ENCODE data around the gene MYL12B. TPM values are rescaled to one million over a fixed set of nuclear protein-coding genes. Genes with fewer than 3 reads are reported as not detected.
"Not testable (repeated sequence)": the region's sequence is repeated elsewhere in the genome, so short reads cannot be mapped to it uniquely, and the experiment has no call there.

Gene MYL12B
- polyA plus RNA-seq, 4 donors, result 431 to 1,249 (median 885) TPM

- Histone ChIP-seq H3K36me3 (ENCODE audit: control insufficient read depth in 3 of 3, insufficient read depth in 2 of 3, low read depth in 1 of 3, low read length in 3 of 3) (no peaks in the 10 kb centered on the region), H3K27me3 (ENCODE audit: control insufficient read depth in 3 of 3, insufficient read depth in 3 of 3, low read length in 3 of 3) (no peaks in the 10 kb centered on the region), H3K4me3 (ENCODE audit: low read depth in 1 of 3, low read length in 3 of 3) (no peak overlapping the region), H3K27ac (ENCODE audit: low read depth in 1 of 3, low read length in 2 of 3) (no peak overlapping the region), H3K9me3 (ENCODE audit: control insufficient read depth in 2 of 2, insufficient read depth in 1 of 2, low read depth in 1 of 2, low read length in 1 of 2) (peaks cover 0 to 8% of the 10 kb centered on the region in 2 donors), H3K4me1 (ENCODE audit: control insufficient read depth in 3 of 3, insufficient read depth in 2 of 3, low read depth in 1 of 3, low read length in 2 of 3) (no peaks in the 10 kb centered on the region)
- no peak for DNase-seq
- no peak for FAIRE-seq
- WGBS, 3 donors, result 43 to 51% (median 44%) methylated on average over 4 of the region's 4 CpGs
These were observed 51.8 kb downstream of the MYL12B start for GRCh38 chr18:3313685-3314084.

- not testable (repeated sequence) for H3K9me3 ChIP-seq (ENCODE audit: control insufficient read depth in 2 of 2, insufficient read depth in 1 of 2, low read depth in 1 of 2, low read length in 1 of 2); H3K36me3 ChIP-seq (ENCODE audit: control insufficient read depth in 3 of 3, insufficient read depth in 2 of 3, low read depth in 1 of 3, low read length in 3 of 3); H3K4me3 ChIP-seq (ENCODE audit: low read depth in 1 of 3, low read length in 3 of 3); FAIRE-seq; H3K4me1 ChIP-seq (ENCODE audit: control insufficient read depth in 3 of 3, insufficient read depth in 2 of 3, low read depth in 1 of 3, low read length in 2 of 3); H3K27ac ChIP-seq (ENCODE audit: low read depth in 1 of 3, low read length in 2 of 3); DNase-seq; H3K27me3 ChIP-seq (ENCODE audit: control insufficient read depth in 3 of 3, insufficient read depth in 3 of 3, low read length in 3 of 3)
- 94 to 100% (median 95%) methylated on average over 1 of the region's 1 CpG for WGBS, 3 donors
These were observed 53.4 kb downstream of the MYL12B start for GRCh38 chr18:3315344-3315743.

GRCh38 chr18:3319399-3319798 lies 57.5 kb downstream of the MYL12B start:
- Histone ChIP-seq H3K27me3 (ENCODE audit: control insufficient read depth in 3 of 3, insufficient read depth in 3 of 3, low read length in 3 of 3) (no peaks in the 10 kb centered on the region), H3K36me3 (ENCODE audit: control insufficient read depth in 3 of 3, insufficient read depth in 2 of 3, low read depth in 1 of 3, low read length in 3 of 3) (no peaks in the 10 kb centered on the region), H3K4me3 (ENCODE audit: low read depth in 1 of 3, low read length in 3 of 3) (no peak overlapping the region), H3K9me3 (ENCODE audit: control insufficient read depth in 2 of 2, insufficient read depth in 1 of 2, low read depth in 1 of 2, low read length in 1 of 2) (peaks cover 0 to 8% of the 10 kb centered on the region in 2 donors), H3K4me1 (ENCODE audit: control insufficient read depth in 3 of 3, insufficient read depth in 2 of 3, low read depth in 1 of 3, low read length in 2 of 3) (no peaks in the 10 kb centered on the region), H3K27ac (ENCODE audit: low read depth in 1 of 3, low read length in 2 of 3) (no peak overlapping the region)
- FAIRE-seq (no peak), DNase-seq (no peak)
- 67 to 81% (median 70%) methylated on average over 5 of the region's 5 CpGs for WGBS, 3 donors

GRCh38 chr18:3319894-3320454 lies 58.0 kb downstream of the MYL12B start:
- no peaks in the 10 kb centered on the region for H3K27me3 ChIP-seq (ENCODE audit: control insufficient read depth in 3 of 3, insufficient read depth in 3 of 3, low read length in 3 of 3)
- FAIRE-seq (no peak), DNase-seq (no peak)
- H3K9me3 ChIP-seq (ENCODE audit: control insufficient read depth in 2 of 2, insufficient read depth in 1 of 2, low read depth in 1 of 2, low read length in 1 of 2), result peaks cover 0 to 8% of the 10 kb centered on the region in 2 donors
- WGBS, 3 donors, result 50 to 74% (median 70%) methylated on average over 2 of the region's 2 CpGs
- no peaks in the 10 kb centered on the region for H3K36me3 ChIP-seq (ENCODE audit: control insufficient read depth in 3 of 3, insufficient read depth in 2 of 3, low read depth in 1 of 3, low read length in 3 of 3)
- H3K4me1 ChIP-seq (ENCODE audit: control insufficient read depth in 3 of 3, insufficient read depth in 2 of 3, low read depth in 1 of 3, low read length in 2 of 3), result no peaks in the 10 kb centered on the region
- H3K27ac ChIP-seq (ENCODE audit: low read depth in 1 of 3, low read length in 2 of 3), result no peak overlapping the region
- H3K4me3 ChIP-seq (ENCODE audit: low read depth in 1 of 3, low read length in 3 of 3), result no peak overlapping the region

GRCh38 chr18:3321133-3321812 lies 59.3 kb downstream of the MYL12B start:
- Histone ChIP-seq H3K36me3 (ENCODE audit: control insufficient read depth in 3 of 3, insufficient read depth in 2 of 3, low read depth in 1 of 3, low read length in 3 of 3) (no peaks in the 10 kb centered on the region), H3K27me3 (ENCODE audit: control insufficient read depth in 3 of 3, insufficient read depth in 3 of 3, low read length in 3 of 3) (no peaks in the 10 kb centered on the region), H3K9me3 (ENCODE audit: control insufficient read depth in 2 of 2, insufficient read depth in 1 of 2, low read depth in 1 of 2, low read length in 1 of 2) (peaks cover 0 to 4% of the 10 kb centered on the region in 2 donors), H3K4me1 (ENCODE audit: control insufficient read depth in 3 of 3, insufficient read depth in 2 of 3, low read depth in 1 of 3, low read length in 2 of 3) (no peaks in the 10 kb centered on the region), H3K27ac (ENCODE audit: low read depth in 1 of 3, low read length in 2 of 3) (no peak overlapping the region), H3K4me3 (ENCODE audit: low read depth in 1 of 3, low read length in 3 of 3) (no peak overlapping the region)
- FAIRE-seq, result no peak
- 92 to 95% (median 94%) methylated on average over 3 of the region's 3 CpGs for whole genome bisulfite sequencing, 3 donors
- peak; percentile 19 to 34 for DNase-seq

GRCh38 chr18:3323900-3324299 lies 62.0 kb downstream of the MYL12B start:
- no peak overlapping the region for H3K27ac ChIP-seq (ENCODE audit: low read depth in 1 of 3, low read length in 2 of 3)
- H3K36me3 ChIP-seq (ENCODE audit: control insufficient read depth in 3 of 3, insufficient read depth in 2 of 3, low read depth in 1 of 3, low read length in 3 of 3), result no peaks in the 10 kb centered on the region
- H3K4me1 ChIP-seq (ENCODE audit: control insufficient read depth in 3 of 3, insufficient read depth in 2 of 3, low read depth in 1 of 3, low read length in 2 of 3), result no peaks in the 10 kb centered on the region
- DNase-seq (no peak), FAIRE-seq (no peak)
- H3K4me3 ChIP-seq (ENCODE audit: low read depth in 1 of 3, low read length in 3 of 3), result no peak overlapping the region
- no peaks in the 10 kb centered on the region for H3K9me3 ChIP-seq (ENCODE audit: control insufficient read depth in 2 of 2, insufficient read depth in 1 of 2, low read depth in 1 of 2, low read length in 1 of 2)
- WGBS, 3 donors, result 43 to 76% (median 59%) methylated on average over 4 of the region's 4 CpGs
- H3K27me3 ChIP-seq (ENCODE audit: control insufficient read depth in 3 of 3, insufficient read depth in 3 of 3, low read length in 3 of 3), result no peaks in the 10 kb centered on the region

Other genes with a start within 250 kb of the MYL12B start
- 10 to 100 TPM; 20.0 to 91.5 (median 62.4) TPM for gene LPIN2, start 249.0 kb upstream of the MYL12B start, polyA plus RNA-seq
- gene MYOM1, start 42.2 kb upstream of the MYL12B start, polyA plus RNA-seq, result 1 to 10 TPM; 1.5 to 7.9 (median 2.8) TPM
- gene MYL12A, start 14.3 kb upstream of the MYL12B start, polyA plus RNA-seq, result 100 to 1,000 TPM; 270 to 708 (median 541) TPM
- 10 to 100 TPM; 20.0 to 73.0 (median 35.3) TPM for gene TGIF1, start 188.0 kb downstream of the MYL12B start, polyA plus RNA-seq

All from small intestine (tissue), 7 donors.